Stimulated activated CD8-positive, alpha-beta memory T cell treated with anti-CD3 and anti-CD28 coated beads, Interleukin-7, amount 100 ng/mL, for 24 hours (primary cell): ENCODE measurements around the gene MARF1.
"Not testable (repeated sequence)": the region's sequence is repeated elsewhere in the genome, so short reads cannot be mapped to it uniquely, and the experiment has no call there.

Experiments used
- DNase-seq: peaks from one replicate; pipeline ENCODE4 v3.0.0-alpha.2; 2020; ENCODE audit warnings: low read depth

The MARF1 gene

GRCh38 chr16:15621889-15622288 lies 21.1 kb downstream of the MARF1 start:
- DNase-seq, result no peak

- no peak for DNase-seq
These were observed 21.5 kb downstream of the MARF1 start for GRCh38 chr16:15621456-15621855.

GRCh38 chr16:15620611-15621195 lies 22.3 kb downstream of the MARF1 start:
- no peak for DNase-seq

- DNase-seq, result no peak
These were observed 24.6 kb downstream of the MARF1 start for GRCh38 chr16:15618392-15618791.

GRCh38 chr16:15617901-15618300 lies 25.1 kb downstream of the MARF1 start:
- no peak for DNase-seq

GRCh38 chr16:15616475-15617165 lies 26.3 kb downstream of the MARF1 start:
- no peak for DNase-seq

- no peak for DNase-seq
These were observed 26.9 kb downstream of the MARF1 start for GRCh38 chr16:15616012-15616411.

- DNase-seq, result no peak
These were observed 29.3 kb downstream of the MARF1 start for GRCh38 chr16:15613676-15614075.

GRCh38 chr16:15611610-15612009 lies 31.3 kb downstream of the MARF1 start:
- no peak for DNase-seq

- no peak for DNase-seq
These were observed 32.5 kb downstream of the MARF1 start for GRCh38 chr16:15610369-15610871.

- no peak for DNase-seq
These were observed 33.7 kb downstream of the MARF1 start for GRCh38 chr16:15609286-15609649.

GRCh38 chr16:15608398-15609285 lies 34.3 kb downstream of the MARF1 start:
- DNase-seq, result no peak

GRCh38 chr16:15607700-15608396 lies 35.1 kb downstream of the MARF1 start:
- no peak for DNase-seq

GRCh38 chr16:15607221-15607699 lies 35.7 kb downstream of the MARF1 start:
- not testable (repeated sequence) for DNase-seq

GRCh38 chr16:15606518-15607220 lies 36.3 kb downstream of the MARF1 start:
- DNase-seq, result no peak

- no peak for DNase-seq
These were observed 37.0 kb downstream of the MARF1 start for GRCh38 chr16:15605839-15606517.

GRCh38 chr16:15604460-15605440 lies 38.2 kb downstream of the MARF1 start:
- DNase-seq, result no peak

GRCh38 chr16:15602285-15603044 lies 40.5 kb downstream of the MARF1 start:
- no peak for DNase-seq
